K562 (cell line): ENCODE measurements around the gene MAGEA1.
"Not testable (repeated sequence)": the region's sequence is repeated elsewhere in the genome, so short reads cannot be mapped to it uniquely, and the experiment has no call there.

Experiments
- NCOA6 ChIP-seq: fragments of 450-650 bp; IDR thresholded peaks from 2 replicates; pipeline ENCODE4 v1.6.1; 2017; ENCODE audit warnings: mild to moderate bottlenecking
- RAD51 ChIP-seq: fragments of 450-650 bp; IDR thresholded peaks from 2 replicates; pipeline ENCODE4 v1.7.1; 2016; ENCODE audit warnings: low read depth, mild to moderate bottlenecking, borderline replicate concordance
- RNF2 ChIP-seq: sonication (generic); IDR thresholded peaks from 2 replicates; pipeline ENCODE4 v1.6.1; 2016
- TCF7L2 ChIP-seq: fragments of 150-350 bp; IDR thresholded peaks from 2 replicates; pipeline ENCODE4 v1.6.1; 2016; ENCODE audit warnings: low read depth, mild to moderate bottlenecking, low read length, moderate library complexity
- ZNF695 ChIP-seq: fragments of 450-650 bp; formaldehyde crosslinking; IDR thresholded peaks from 2 replicates; pipeline ENCODE4 v1.4.0; 2020; ENCODE audit warnings: mild to moderate bottlenecking, moderate library complexity
- ZNF707 ChIP-seq: fragments of 250-450 bp; sonication (Bioruptor Pico); conservative IDR thresholded peaks from 2 replicates; pipeline ENCODE4 v1.8.0; 2022; ENCODE audit warnings: inconsistent platforms, mild to moderate bottlenecking, moderate library complexity
- TF ChIP-seq, protein P1 (sequence below): sonication (generic); formaldehyde crosslinking; IDR thresholded peaks from 2 replicates; pipeline ENCODE4 v1.8.0; 2022; ENCODE audit warnings: mild to moderate bottlenecking, missing genetic modification reagents
- TF ChIP-seq, protein P2 (sequence below), 3 experiments: IDR thresholded peaks in 2 of 3; conservative IDR thresholded peaks in 1 of 3; 2 replicates each; pipeline ENCODE4 v1.5.1; 2011 to 2012; ENCODE audit warnings: low read length in 3 of 3, mild to moderate bottlenecking in 3 of 3, control low read depth in 2 of 3, improper control_type of control experiment in 1 of 3, inconsistent platforms in 1 of 3, low read depth in 1 of 3, mixed read lengths in 1 of 3, moderate library complexity in 1 of 3; ENCODE audit not compliant: insufficient read depth in 2 of 3

DNA sequence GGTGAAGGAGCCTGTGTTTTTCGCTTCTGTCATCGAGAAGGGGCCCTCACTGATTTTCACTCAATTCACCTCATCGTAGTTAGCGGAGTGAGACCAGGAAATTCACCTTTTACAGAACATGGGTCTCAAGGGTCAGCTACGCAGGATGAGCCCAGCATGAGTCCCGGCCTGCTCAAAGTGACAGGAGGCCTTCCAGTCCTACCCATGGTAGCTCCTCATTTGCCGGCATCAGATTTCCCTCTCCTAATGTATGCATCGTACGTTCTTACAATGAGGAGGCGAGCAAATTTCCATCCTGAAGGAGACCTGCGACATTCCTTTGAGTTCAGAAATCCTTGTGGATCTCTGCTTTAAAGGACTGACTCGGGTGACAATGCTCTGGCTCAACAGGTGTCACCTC is 46.2 kb upstream of the MAGEA1 start:
- TF ChIP-seq NCOA6; TCF7L2; ZNF707 (CRISPR knock-in tag); RAD51; ZNF695; RNF2: not testable (repeated sequence)
- TF ChIP-seq, protein P1, sequence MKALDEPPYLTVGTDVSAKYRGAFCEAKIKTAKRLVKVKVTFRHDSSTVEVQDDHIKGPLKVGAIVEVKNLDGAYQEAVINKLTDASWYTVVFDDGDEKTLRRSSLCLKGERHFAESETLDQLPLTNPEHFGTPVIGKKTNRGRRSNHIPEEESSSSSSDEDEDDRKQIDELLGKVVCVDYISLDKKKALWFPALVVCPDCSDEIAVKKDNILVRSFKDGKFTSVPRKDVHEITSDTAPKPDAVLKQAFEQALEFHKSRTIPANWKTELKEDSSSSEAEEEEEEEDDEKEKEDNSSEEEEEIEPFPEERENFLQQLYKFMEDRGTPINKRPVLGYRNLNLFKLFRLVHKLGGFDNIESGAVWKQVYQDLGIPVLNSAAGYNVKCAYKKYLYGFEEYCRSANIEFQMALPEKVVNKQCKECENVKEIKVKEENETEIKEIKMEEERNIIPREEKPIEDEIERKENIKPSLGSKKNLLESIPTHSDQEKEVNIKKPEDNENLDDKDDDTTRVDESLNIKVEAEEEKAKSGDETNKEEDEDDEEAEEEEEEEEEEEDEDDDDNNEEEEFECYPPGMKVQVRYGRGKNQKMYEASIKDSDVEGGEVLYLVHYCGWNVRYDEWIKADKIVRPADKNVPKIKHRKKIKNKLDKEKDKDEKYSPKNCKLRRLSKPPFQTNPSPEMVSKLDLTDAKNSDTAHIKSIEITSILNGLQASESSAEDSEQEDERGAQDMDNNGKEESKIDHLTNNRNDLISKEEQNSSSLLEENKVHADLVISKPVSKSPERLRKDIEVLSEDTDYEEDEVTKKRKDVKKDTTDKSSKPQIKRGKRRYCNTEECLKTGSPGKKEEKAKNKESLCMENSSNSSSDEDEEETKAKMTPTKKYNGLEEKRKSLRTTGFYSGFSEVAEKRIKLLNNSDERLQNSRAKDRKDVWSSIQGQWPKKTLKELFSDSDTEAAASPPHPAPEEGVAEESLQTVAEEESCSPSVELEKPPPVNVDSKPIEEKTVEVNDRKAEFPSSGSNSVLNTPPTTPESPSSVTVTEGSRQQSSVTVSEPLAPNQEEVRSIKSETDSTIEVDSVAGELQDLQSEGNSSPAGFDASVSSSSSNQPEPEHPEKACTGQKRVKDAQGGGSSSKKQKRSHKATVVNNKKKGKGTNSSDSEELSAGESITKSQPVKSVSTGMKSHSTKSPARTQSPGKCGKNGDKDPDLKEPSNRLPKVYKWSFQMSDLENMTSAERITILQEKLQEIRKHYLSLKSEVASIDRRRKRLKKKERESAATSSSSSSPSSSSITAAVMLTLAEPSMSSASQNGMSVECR (CRISPR knock-in tag): not testable (repeated sequence)
- TF ChIP-seq, protein P2, sequence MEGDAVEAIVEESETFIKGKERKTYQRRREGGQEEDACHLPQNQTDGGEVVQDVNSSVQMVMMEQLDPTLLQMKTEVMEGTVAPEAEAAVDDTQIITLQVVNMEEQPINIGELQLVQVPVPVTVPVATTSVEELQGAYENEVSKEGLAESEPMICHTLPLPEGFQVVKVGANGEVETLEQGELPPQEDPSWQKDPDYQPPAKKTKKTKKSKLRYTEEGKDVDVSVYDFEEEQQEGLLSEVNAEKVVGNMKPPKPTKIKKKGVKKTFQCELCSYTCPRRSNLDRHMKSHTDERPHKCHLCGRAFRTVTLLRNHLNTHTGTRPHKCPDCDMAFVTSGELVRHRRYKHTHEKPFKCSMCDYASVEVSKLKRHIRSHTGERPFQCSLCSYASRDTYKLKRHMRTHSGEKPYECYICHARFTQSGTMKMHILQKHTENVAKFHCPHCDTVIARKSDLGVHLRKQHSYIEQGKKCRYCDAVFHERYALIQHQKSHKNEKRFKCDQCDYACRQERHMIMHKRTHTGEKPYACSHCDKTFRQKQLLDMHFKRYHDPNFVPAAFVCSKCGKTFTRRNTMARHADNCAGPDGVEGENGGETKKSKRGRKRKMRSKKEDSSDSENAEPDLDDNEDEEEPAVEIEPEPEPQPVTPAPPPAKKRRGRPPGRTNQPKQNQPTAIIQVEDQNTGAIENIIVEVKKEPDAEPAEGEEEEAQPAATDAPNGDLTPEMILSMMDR (IDR thresholded peaks at IDR 0.05 in 2 of 3, conservative IDR thresholded peaks at IDR 0.05 in 1 of 3; ENCODE audit: insufficient read depth in 2 of 3, low read depth in 1 of 3, low read length in 3 of 3): not testable (repeated sequence)
